ENCODE measurements around the gene NFIX.

NFIX gene

DNA sequence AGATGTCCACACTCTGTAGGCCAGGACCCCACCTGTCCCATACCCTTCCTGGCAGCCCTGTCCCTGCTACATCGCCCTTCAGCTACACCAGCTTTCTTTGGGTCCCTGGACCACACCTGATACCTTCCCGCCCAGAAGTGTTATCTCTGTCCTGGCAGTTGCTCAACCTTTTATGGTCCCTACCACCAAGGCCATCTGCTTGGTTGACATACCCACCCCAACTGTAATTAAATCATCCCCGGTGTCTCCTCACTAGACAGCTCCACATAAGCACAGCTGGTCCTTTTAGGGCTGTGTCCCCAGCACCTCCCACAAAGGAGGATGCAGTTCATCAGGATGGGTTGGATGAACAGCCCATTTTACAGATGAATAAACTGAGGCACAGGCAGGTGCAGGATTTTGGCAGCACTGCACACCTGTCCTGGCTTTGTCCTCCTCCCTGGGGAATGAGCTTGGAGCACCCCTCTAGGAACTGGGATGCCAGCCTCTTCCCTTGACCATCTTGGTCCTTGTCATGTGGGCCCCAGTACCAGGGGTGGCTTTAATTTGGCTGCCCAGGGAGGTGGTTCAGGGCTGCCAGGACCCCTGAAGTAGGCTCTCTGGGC, 135.7 kb downstream of the NFIX start:
- TF ChIP-seq, protein P1, sequence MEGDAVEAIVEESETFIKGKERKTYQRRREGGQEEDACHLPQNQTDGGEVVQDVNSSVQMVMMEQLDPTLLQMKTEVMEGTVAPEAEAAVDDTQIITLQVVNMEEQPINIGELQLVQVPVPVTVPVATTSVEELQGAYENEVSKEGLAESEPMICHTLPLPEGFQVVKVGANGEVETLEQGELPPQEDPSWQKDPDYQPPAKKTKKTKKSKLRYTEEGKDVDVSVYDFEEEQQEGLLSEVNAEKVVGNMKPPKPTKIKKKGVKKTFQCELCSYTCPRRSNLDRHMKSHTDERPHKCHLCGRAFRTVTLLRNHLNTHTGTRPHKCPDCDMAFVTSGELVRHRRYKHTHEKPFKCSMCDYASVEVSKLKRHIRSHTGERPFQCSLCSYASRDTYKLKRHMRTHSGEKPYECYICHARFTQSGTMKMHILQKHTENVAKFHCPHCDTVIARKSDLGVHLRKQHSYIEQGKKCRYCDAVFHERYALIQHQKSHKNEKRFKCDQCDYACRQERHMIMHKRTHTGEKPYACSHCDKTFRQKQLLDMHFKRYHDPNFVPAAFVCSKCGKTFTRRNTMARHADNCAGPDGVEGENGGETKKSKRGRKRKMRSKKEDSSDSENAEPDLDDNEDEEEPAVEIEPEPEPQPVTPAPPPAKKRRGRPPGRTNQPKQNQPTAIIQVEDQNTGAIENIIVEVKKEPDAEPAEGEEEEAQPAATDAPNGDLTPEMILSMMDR (IDR thresholded peaks at IDR 0.05; ENCODE audit: low read depth, low read length): no peak
- in situ Hi-C loops (cut with HindIII; ENCODE audit: low sequenced_read_pairs): no loop called here

DNA sequence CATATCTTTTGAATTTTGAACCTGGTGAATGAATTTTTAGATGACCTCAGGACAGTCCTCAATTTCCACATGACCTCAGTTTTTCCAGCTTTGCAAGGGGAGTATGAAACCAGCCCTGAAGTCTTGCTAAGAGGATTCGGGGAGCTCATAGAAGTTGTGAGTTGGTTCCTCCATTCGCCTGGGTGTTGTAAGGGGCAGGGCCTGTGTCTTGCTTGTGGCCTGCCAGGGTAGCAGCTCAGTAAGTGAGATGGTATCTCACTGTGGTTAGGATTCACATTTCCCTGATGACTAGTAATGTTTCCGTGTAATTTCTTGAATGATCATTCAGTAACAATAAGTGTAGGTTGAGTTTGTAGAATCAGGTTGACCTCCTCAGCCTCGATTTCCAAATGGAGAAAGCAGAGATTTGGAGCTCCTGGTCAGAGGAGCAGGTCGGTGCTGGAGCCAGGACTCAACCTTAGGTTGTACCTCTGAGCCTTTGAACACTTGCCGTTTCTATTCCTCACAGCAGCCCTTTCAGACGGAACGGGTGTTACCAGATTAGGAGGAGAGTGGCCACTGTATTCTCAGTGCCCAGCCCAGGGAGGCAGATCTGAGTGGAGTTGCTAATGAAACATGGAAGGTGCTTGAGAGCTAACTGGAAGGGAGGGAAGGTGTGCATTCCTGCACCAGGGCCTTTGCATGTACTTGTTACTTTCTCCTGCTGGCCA, 137.4 kb downstream of the NFIX start:
- peak; percentile 67 for DNase-seq (ENCODE audit: low read depth, low spot score)
- in situ Hi-C loops (cut with HindIII; ENCODE audit: low sequenced_read_pairs): no loop called here
- no peak overlapping the region for H3K4me3 ChIP-seq (ENCODE audit: low read depth, low read length)

More for the DNA sequence above, 135.7 kb downstream of the NFIX start:
- H3K4me3 ChIP-seq (ENCODE audit: low read depth, low read length): no peak overlapping the region
- no peak for DNase-seq (ENCODE audit: low read depth, low spot score)

DNA sequence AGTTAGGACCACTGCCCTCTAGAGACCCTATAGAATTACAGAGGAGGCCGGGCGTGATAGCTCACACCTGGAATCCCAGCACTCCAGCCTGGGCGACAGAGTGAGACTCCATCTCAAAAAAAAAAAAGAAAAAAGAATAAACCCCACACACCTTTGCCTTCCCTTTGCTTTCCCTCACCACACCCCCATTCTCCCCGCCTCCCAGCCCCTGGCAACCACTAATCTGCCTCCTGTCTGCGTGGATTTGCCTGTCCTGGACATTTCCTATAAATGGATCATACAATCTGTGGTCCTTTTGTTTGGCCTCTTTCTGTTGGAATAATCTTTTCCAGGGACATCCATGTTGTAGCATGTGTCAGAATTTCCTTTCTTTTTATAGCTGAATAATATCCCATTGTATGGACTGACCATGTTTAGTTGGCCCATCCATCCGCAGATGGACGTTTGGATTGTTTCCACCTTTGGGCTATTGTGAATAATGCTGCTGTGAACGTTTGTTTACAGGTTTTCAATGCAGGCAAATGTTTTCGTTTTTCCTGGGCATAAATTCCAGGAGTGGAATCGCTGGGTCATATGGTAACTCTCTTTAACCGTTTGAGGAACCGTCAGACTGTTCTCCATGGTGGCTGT, 138.1 kb downstream of the NFIX start:
- no peak for DNase-seq (ENCODE audit: low read depth, low spot score)
- no peak overlapping the region for H3K4me3 ChIP-seq (ENCODE audit: low read depth, low read length)

More for the DNA sequence above, 137.4 kb downstream of the NFIX start:
- TF ChIP-seq, protein P1 (IDR thresholded peaks at IDR 0.05; ENCODE audit: low read depth, low read length): no peak

DNA sequence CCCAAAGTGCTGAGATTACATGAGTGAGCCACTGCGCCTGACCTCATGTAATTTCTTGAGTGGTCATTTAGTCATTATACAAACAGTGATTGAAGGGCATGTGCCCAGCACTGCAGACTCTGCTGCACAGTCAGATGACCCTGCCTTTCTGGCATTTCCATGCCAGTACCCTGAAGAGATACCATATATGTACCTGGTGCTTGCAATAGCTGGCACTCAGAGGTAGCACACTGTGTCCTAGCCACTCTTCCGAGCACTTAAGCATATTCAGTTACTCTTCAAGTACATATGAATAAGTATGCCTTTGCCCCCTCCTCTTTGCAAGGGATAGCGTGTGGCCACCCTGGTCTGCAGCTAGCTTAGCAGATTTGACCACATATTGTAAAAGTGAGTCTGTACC, 139.4 kb downstream of the NFIX start:
- in situ Hi-C loops (cut with HindIII; ENCODE audit: low sequenced_read_pairs): no loop called here
- DNase-seq (ENCODE audit: low read depth, low spot score): no peak
- TF ChIP-seq, protein P1 (IDR thresholded peaks at IDR 0.05; ENCODE audit: low read depth, low read length): no peak
- no peak overlapping the region for H3K4me3 ChIP-seq (ENCODE audit: low read depth, low read length)

More for the DNA sequence above, 138.1 kb downstream of the NFIX start:
- in situ Hi-C loops (cut with HindIII; ENCODE audit: low sequenced_read_pairs): no loop called here
- TF ChIP-seq, protein P1 (IDR thresholded peaks at IDR 0.05; ENCODE audit: low read depth, low read length): no peak

DNA sequence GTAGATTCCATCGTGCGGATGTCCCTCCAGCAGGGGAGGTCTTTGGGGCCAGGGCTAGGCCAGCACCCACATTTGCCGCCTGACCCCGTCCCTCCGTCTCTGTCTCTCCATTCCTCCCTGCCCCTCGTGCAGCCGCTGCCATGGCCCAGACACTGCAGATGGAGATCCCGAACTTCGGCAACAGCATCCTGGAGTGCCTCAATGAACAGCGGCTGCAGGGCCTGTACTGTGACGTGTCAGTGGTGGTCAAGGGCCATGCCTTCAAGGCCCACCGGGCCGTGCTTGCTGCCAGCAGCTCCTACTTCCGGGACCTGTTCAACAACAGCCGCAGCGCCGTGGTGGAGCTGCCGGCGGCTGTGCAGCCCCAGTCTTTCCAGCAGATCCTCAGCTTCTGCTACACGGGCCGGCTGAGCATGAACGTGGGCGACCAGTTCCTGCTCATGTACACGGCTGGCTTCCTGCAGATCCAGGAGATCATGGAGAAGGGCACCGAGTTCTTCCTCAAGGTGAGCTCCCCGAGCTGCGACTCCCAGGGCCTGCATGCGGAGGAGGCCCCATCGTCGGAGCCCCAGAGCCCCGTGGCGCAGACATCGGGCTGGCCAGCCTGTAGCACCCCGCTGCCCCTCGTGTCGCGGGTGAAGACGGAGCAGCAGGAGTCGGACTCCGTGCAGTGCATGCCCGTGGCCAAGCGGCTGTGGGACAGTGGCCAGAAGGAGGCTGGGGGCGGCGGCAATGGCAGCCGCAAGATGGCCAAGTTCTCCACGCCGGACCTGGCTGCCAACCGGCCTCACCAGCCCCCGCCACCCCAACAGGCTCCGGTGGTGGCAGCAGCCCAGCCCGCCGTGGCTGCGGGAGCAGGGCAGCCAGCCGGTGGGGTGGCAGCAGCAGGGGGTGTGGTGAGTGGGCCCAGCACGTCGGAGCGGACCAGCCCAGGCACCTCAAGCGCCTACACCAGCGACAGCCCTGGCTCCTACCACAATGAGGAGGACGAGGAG, 140.1 kb downstream of the NFIX start:
- no peak for DNase-seq (ENCODE audit: low read depth, low spot score)
- in situ Hi-C loops (cut with HindIII; ENCODE audit: low sequenced_read_pairs): no loop called here
- no peak overlapping the region for H3K4me3 ChIP-seq (ENCODE audit: low read depth, low read length)
- TF ChIP-seq, protein P1 (IDR thresholded peaks at IDR 0.05; ENCODE audit: low read depth, low read length): no peak

DNA sequence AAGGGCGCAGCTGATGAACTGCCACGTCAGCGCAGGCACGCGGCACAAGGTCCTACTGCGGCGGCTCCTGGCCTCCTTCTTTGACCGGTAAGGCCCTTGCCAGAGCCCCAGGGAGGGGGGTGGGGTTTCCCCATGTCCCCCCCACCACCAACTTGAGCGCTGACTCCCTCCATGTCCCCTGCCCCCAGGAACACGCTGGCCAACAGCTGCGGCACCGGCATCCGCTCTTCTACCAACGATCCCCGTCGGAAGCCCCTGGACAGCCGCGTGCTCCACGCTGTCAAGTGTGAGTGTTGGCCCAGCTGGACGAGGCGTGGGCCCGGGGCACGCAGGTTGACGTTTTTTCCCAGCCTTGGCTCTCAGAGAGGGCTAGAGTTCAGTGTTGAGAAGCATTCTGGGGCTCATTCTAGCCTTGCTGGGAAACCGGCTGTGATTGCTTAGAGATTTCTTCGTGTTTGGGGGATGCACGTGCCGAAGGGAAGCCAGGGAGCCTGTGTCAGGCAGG, 142.1 kb downstream of the NFIX start:
- no peak overlapping the region for H3K4me3 ChIP-seq (ENCODE audit: low read depth, low read length)
- DNase-seq (ENCODE audit: low read depth, low spot score): no peak
- in situ Hi-C loops (cut with HindIII; ENCODE audit: low sequenced_read_pairs): no loop called here
- TF ChIP-seq, protein P1 (IDR thresholded peaks at IDR 0.05; ENCODE audit: low read depth, low read length): no peak

Measured in astrocyte of the spinal cord (primary cell).